ENCODE measurements around the gene RIMS4. TPM values are rescaled to one million over a fixed set of nuclear protein-coding genes. Genes with fewer than 3 reads are reported as not detected.

Gene RIMS4
- total RNA-seq, 1 donor from 2014 or later: not detected

GRCh38 chr20:44800391-44801046, 9.8 kb downstream of the RIMS4 start:
- no peak for DNase-seq (ENCODE audit: low read depth)
- TF ChIP-seq CTCF (IDR thresholded peaks at IDR 0.05; ENCODE audit: insufficient read depth, low read length, poor library complexity, severe bottlenecking): no peak
- Histone ChIP-seq H3K4me3 (ENCODE audit: low read depth, low read length) (no peak overlapping the region), H3K27me3 (ENCODE audit: control insufficient read depth, insufficient read depth, low read length) (peaks cover 15% of the 10 kb centered on the region), H3K36me3 (ENCODE audit: control insufficient read depth, insufficient read depth, low read length) (no peaks in the 10 kb centered on the region)

GRCh38 chr20:44799691-44800090, 10.7 kb downstream of the RIMS4 start:
- Histone ChIP-seq H3K4me3 (ENCODE audit: low read depth, low read length) (no peak overlapping the region), H3K36me3 (ENCODE audit: control insufficient read depth, insufficient read depth, low read length) (no peaks in the 10 kb centered on the region), H3K27me3 (ENCODE audit: control insufficient read depth, insufficient read depth, low read length) (peaks cover 11% of the 10 kb centered on the region)
- no peak for TF ChIP-seq CTCF (IDR thresholded peaks at IDR 0.05; ENCODE audit: insufficient read depth, low read length, poor library complexity, severe bottlenecking)
- DNase-seq (ENCODE audit: low read depth): no peak

- Histone ChIP-seq H3K36me3 (ENCODE audit: control insufficient read depth, insufficient read depth, low read length) (no peaks in the 10 kb centered on the region), H3K4me3 (ENCODE audit: low read depth, low read length) (no peak overlapping the region), H3K27me3 (ENCODE audit: control insufficient read depth, insufficient read depth, low read length) (peaks cover 4% of the 10 kb centered on the region)
- DNase-seq (ENCODE audit: low read depth): no peak
- no peak for TF ChIP-seq CTCF (IDR thresholded peaks at IDR 0.05; ENCODE audit: insufficient read depth, low read length, poor library complexity, severe bottlenecking)
These were observed 13.4 kb downstream of the RIMS4 start for GRCh38 chr20:44796758-44797457.

GRCh38 chr20:44796311-44796710, 14.0 kb downstream of the RIMS4 start:
- H3K36me3 ChIP-seq (ENCODE audit: control insufficient read depth, insufficient read depth, low read length): no peaks in the 10 kb centered on the region
- no peak for DNase-seq (ENCODE audit: low read depth)
- no peak overlapping the region for H3K4me3 ChIP-seq (ENCODE audit: low read depth, low read length)
- peaks cover 4% of the 10 kb centered on the region for H3K27me3 ChIP-seq (ENCODE audit: control insufficient read depth, insufficient read depth, low read length)
- no peak for TF ChIP-seq CTCF (IDR thresholded peaks at IDR 0.05; ENCODE audit: insufficient read depth, low read length, poor library complexity, severe bottlenecking)

GRCh38 chr20:44795836-44796235, 14.5 kb downstream of the RIMS4 start:
- Histone ChIP-seq H3K36me3 (ENCODE audit: control insufficient read depth, insufficient read depth, low read length) (no peaks in the 10 kb centered on the region), H3K4me3 (ENCODE audit: low read depth, low read length) (no peak overlapping the region), H3K27me3 (ENCODE audit: control insufficient read depth, insufficient read depth, low read length) (peaks cover 4% of the 10 kb centered on the region)
- DNase-seq (ENCODE audit: low read depth): no peak
- TF ChIP-seq CTCF (IDR thresholded peaks at IDR 0.05; ENCODE audit: insufficient read depth, low read length, poor library complexity, severe bottlenecking): no peak

Measured in kidney epithelial cell (primary cell).